ENCODE measurements around the gene CXCL3.

CXCL3 gene

DNA sequence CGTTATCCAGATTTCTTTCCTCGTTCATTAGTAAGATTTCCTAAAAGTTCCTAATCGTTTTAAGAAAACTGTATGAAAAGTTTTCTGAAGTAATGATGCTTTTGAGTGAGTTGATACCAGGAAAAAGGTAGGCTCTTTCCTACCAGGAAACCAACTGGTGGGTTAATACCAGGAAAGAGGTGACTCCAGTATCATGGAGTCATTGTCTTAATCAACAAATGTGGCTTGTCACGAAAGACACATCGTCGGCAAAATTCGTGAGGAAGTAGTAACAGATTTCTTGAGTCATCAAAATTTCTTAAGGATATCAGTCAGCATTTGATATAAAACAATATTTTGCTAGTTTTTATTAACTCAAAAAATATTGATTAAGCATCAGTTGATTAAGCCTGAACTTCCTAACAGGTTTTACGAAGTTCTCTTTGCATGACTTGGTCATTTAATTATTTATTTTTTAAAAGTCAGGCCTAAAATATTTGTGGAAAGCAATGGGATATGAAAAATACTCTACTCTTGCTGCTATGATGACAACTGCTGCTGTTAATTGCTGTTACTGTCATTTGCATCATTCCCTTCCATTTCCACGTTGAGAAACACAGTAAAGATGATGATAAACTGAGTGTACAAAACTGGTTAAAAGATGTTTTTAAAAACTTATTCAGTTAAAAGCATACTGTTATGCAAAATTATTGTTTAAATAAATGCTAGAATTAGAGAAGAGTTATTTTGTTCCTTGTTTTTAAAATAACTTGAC, 47.3 kb downstream of the CXCL3 start:
- TF ChIP-seq, protein P1, sequence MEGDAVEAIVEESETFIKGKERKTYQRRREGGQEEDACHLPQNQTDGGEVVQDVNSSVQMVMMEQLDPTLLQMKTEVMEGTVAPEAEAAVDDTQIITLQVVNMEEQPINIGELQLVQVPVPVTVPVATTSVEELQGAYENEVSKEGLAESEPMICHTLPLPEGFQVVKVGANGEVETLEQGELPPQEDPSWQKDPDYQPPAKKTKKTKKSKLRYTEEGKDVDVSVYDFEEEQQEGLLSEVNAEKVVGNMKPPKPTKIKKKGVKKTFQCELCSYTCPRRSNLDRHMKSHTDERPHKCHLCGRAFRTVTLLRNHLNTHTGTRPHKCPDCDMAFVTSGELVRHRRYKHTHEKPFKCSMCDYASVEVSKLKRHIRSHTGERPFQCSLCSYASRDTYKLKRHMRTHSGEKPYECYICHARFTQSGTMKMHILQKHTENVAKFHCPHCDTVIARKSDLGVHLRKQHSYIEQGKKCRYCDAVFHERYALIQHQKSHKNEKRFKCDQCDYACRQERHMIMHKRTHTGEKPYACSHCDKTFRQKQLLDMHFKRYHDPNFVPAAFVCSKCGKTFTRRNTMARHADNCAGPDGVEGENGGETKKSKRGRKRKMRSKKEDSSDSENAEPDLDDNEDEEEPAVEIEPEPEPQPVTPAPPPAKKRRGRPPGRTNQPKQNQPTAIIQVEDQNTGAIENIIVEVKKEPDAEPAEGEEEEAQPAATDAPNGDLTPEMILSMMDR (conservative IDR thresholded peaks at IDR 0.05; ENCODE audit: low read depth, low read length), result no peak
- H3K4me1 ChIP-seq (ENCODE audit: low read depth, poor library complexity, severe bottlenecking), result no peaks in the 10 kb centered on the region
- no peak overlapping the region for H3K27ac ChIP-seq
- H3K27me3 ChIP-seq (ENCODE audit: insufficient read depth, low read depth), result no peaks in the 10 kb centered on the region
- H4K20me1 ChIP-seq (ENCODE audit: insufficient read depth), result no peaks in the 10 kb centered on the region
- H3K4me3 ChIP-seq (IDR thresholded peaks at IDR 0.05; ENCODE audit: insufficient read depth, low read depth, low read length), result no peak overlapping the region
- no peaks in the 10 kb centered on the region for H3K36me3 ChIP-seq (ENCODE audit: insufficient read depth)
- H3K79me2 ChIP-seq (ENCODE audit: insufficient read depth, low read depth), result no peaks in the 10 kb centered on the region
- H3K4me2 ChIP-seq, result no peak overlapping the region
- no peak overlapping the region for H3K9ac ChIP-seq
- no peak overlapping the region for H2AFZ ChIP-seq (ENCODE audit: low read depth)

DNA sequence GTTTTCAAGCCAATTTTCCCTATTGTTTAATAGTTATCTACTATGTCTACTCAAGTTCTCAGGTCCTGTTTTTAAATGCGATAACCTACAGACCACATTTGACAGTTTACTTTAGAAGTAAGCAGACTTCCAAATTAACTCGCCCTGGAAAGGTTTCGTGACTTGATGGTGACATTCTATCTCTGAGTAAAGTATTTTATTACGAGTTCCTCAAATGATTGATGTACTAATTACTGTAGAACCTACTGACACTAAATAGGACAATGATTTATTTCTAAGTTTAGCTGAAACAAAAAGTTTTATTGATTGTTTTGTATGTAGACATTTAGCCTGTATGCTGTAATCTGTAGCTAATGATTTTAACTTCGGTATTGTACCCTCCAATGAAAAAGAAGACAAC, 48.6 kb downstream of the CXCL3 start:
- Histone ChIP-seq H3K4me1 (ENCODE audit: low read depth, poor library complexity, severe bottlenecking) (no peaks in the 10 kb centered on the region), H3K36me3 (ENCODE audit: insufficient read depth) (no peaks in the 10 kb centered on the region), H2AFZ (ENCODE audit: low read depth) (no peak overlapping the region), H3K9ac (no peak overlapping the region), H3K27me3 (ENCODE audit: insufficient read depth, low read depth) (no peaks in the 10 kb centered on the region), H3K27ac (no peak overlapping the region), H3K4me3 (IDR thresholded peaks at IDR 0.05; ENCODE audit: insufficient read depth, low read depth, low read length) (no peak overlapping the region), H3K79me2 (ENCODE audit: insufficient read depth, low read depth) (no peaks in the 10 kb centered on the region), H4K20me1 (ENCODE audit: insufficient read depth) (no peaks in the 10 kb centered on the region), H3K4me2 (no peak overlapping the region)
- TF ChIP-seq, protein P1 (conservative IDR thresholded peaks at IDR 0.05; ENCODE audit: low read depth, low read length), result no peak

DNA sequence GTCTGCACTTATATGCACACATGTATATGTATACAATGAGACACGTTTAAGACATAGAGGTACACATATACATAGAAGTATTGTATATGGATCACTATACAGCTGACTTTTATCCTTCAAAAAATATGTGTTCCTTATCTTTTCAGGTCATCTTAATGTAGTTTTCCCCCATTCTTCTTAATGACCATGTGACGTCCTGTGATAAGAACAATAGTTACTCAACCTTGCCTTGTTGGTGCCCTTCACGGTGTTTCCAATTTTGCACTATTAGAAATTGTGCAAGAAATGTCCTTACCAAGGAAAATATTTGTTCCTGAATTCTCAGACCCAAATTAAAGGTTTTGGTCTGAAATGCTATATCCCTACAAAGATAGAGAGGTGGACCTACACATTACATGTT, 49.5 kb downstream of the CXCL3 start:
- H3K27me3 ChIP-seq (ENCODE audit: insufficient read depth, low read depth), result no peaks in the 10 kb centered on the region
- no peak overlapping the region for H3K9ac ChIP-seq
- H3K79me2 ChIP-seq (ENCODE audit: insufficient read depth, low read depth), result no peaks in the 10 kb centered on the region
- H4K20me1 ChIP-seq (ENCODE audit: insufficient read depth), result no peaks in the 10 kb centered on the region
- TF ChIP-seq, protein P1 (conservative IDR thresholded peaks at IDR 0.05; ENCODE audit: low read depth, low read length), result no peak
- no peak overlapping the region for H3K4me3 ChIP-seq (IDR thresholded peaks at IDR 0.05; ENCODE audit: insufficient read depth, low read depth, low read length)
- no peaks in the 10 kb centered on the region for H3K36me3 ChIP-seq (ENCODE audit: insufficient read depth)
- H3K27ac ChIP-seq, result no peak overlapping the region
- no peaks in the 10 kb centered on the region for H3K4me1 ChIP-seq (ENCODE audit: low read depth, poor library complexity, severe bottlenecking)
- H2AFZ ChIP-seq (ENCODE audit: low read depth), result no peak overlapping the region
- H3K4me2 ChIP-seq, result no peak overlapping the region

DNA sequence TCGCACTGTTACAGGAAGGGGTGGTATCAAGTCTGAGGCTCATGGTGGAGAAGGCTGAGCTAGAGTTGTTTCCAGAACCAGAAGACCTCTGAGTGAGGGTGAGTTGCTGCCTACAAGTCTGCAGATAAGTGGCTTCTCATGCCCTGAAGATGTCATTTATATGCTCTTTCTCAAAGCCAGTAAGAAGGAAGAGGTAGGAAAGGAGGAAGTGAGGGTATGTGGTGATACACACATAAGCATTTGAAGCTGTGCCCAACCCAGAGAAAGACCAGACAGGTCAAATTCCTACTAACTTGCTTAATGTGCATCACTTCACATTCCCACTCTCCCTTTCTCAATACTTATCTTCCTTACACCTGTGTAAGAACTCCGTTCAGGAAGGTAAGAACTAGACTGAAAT, 50.4 kb downstream of the CXCL3 start, which contains the start of gene PPBP:
Gene PPBP (minus strand): TSS at position 130 of the 400 bp plus-strand sequence. CDS start 87 bp downstream, at position 43.
- no peaks in the 10 kb centered on the region for H4K20me1 ChIP-seq (ENCODE audit: insufficient read depth)
- no peaks in the 10 kb centered on the region for H3K4me1 ChIP-seq (ENCODE audit: low read depth, poor library complexity, severe bottlenecking)
- no peaks in the 10 kb centered on the region for H3K36me3 ChIP-seq (ENCODE audit: insufficient read depth)
- H3K4me2 ChIP-seq, result no peak within 1 kb of the TSS
- no peaks in the 10 kb centered on the region for H3K27me3 ChIP-seq (ENCODE audit: insufficient read depth, low read depth)
- no peak within 1 kb of the TSS for H3K9ac ChIP-seq
- TF ChIP-seq, protein P1 (conservative IDR thresholded peaks at IDR 0.05; ENCODE audit: low read depth, low read length), result no peak
- no peak within 1 kb of the TSS for H3K4me3 ChIP-seq (IDR thresholded peaks at IDR 0.05; ENCODE audit: insufficient read depth, low read depth, low read length)
- H3K27ac ChIP-seq, result no peak within 1 kb of the TSS
- no peak within 1 kb of the TSS for H2AFZ ChIP-seq (ENCODE audit: low read depth)
- H3K79me2 ChIP-seq (ENCODE audit: insufficient read depth, low read depth), result no peaks in the 10 kb centered on the region

All from KMS-11 (cell line).